Fibroblast of lung (primary cell): ENCODE results near the gene ANKRD33.

Experiments used
- EZH2 ChIP-seq: IDR thresholded peaks from 2 replicates; pipeline ENCODE4 v1.5.1; 2012; ENCODE audit warnings: low read length, control low read depth, mild to moderate bottlenecking; ENCODE audit errors: missing control alignments
- TF ChIP-seq, protein P1 (sequence below), 2 donors: IDR thresholded peaks in 1 of 2; conservative IDR thresholded peaks in 1 of 2; 1 replicate in 1 of 2; 2 replicates in 1 of 2; pipeline ENCODE4 v1.5.1; 2011 to 2012; ENCODE audit warnings: low read length in 2 of 2, control low read depth in 1 of 2, inconsistent platforms in 1 of 2, low read depth in 1 of 2, mild to moderate bottlenecking in 1 of 2

GRCh38 chr12:51921017-51921725, 33.3 kb downstream of the ANKRD33 start:
- TF ChIP-seq, protein P1, sequence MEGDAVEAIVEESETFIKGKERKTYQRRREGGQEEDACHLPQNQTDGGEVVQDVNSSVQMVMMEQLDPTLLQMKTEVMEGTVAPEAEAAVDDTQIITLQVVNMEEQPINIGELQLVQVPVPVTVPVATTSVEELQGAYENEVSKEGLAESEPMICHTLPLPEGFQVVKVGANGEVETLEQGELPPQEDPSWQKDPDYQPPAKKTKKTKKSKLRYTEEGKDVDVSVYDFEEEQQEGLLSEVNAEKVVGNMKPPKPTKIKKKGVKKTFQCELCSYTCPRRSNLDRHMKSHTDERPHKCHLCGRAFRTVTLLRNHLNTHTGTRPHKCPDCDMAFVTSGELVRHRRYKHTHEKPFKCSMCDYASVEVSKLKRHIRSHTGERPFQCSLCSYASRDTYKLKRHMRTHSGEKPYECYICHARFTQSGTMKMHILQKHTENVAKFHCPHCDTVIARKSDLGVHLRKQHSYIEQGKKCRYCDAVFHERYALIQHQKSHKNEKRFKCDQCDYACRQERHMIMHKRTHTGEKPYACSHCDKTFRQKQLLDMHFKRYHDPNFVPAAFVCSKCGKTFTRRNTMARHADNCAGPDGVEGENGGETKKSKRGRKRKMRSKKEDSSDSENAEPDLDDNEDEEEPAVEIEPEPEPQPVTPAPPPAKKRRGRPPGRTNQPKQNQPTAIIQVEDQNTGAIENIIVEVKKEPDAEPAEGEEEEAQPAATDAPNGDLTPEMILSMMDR (conservative IDR thresholded peaks at IDR 0.05 in 1 of 2, IDR thresholded peaks at IDR 0.05 in 1 of 2; ENCODE audit: low read depth in 1 of 2, low read length in 2 of 2), result no peak
- TF ChIP-seq EZH2, result no peak
